LNCaP clone FGC (cell line): ENCODE measurements around the gene FSCB.

Experiments
- DNase-seq: peaks from one replicate; pipeline ENCODE4 v3.0.0-alpha.2; 2011; ENCODE audit warnings: low read depth
- H3K4me3 ChIP-seq: 2 replicates; pipeline ENCODE4 v1.5.1; 2011; ENCODE audit warnings: mild to moderate bottlenecking, low read depth, low read length, control low read depth
- CTCF ChIP-seq: IDR thresholded peaks from 2 replicates; pipeline ENCODE4 v1.5.1; 2012; ENCODE audit warnings: mild to moderate bottlenecking; ENCODE audit not compliant: control insufficient read depth, insufficient read depth; ENCODE audit errors: extremely low read depth

The FSCB gene

DNA sequence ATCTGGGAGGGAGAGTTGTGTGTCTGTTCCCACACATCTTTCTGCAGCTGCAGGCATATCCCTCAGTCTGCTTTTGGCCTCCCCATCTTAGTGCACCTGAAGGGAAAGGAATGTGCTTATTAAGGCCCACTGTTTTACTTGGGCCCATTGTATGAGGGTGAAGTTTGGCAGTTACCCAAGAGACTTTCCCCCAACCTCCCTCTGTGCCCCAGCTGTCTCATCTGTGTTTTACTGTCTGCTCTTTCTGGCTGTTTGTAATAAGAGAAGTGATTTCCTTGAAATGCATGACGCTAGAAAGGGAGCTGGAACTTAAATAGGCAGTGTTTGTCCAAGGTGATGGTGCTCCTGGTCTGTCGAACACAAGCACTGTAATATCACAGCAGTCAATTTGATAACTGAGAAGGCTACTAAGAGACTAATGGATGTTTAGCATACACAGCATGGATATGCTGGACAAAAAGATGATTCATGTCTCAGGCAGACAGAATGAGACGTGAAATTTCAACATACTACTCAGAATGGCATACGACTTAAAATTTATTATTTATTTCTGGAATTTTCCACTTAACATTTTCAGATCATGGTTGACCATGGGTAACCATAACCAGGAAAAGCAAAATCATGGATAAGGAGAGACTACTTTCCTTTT is 43.6 kb downstream of the FSCB start:
- DNase-seq = no peak
- no peak overlapping the region for H3K4me3 ChIP-seq
- no peak for TF ChIP-seq CTCF

GRCh38 chr14:44462381-44462780 is 44.7 kb downstream of the FSCB start:
- DNase-seq = no peak

DNA sequence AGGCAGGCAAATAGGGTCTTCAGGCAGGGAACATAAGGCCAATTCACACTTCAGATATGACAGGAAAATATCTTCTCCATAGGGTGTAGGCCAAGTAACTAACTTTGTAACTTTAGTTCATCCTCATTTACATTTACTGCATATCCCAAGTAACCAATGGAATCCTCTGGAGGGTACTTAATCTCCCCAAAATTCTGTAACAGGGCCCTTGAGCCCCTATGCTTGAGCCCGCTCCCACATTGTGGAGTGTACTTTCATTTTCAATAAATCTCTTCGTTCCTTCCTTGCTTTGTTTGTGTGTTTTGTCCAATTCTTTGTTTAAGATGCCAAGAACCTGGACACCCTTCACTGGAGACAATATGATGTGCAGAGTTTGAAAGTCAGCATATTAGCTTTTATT is 45.3 kb downstream of the FSCB start:
- DNase-seq = no peak
- H3K4me3 ChIP-seq = no peak overlapping the region
- TF ChIP-seq CTCF = no peak

More at GRCh38 chr14:44462381-44462780, 44.7 kb downstream of the FSCB start:
- TF ChIP-seq CTCF = no peak
- no peak overlapping the region for H3K4me3 ChIP-seq
